HEK293 (cell line): ENCODE measurements around the gene SLC26A1.

ENCODE experiments used
- CTCF ChIA-PET: fragments of 350-600 bp; formaldehyde crosslinking; extraction: SDS; loops from one replicate; lab custom pipeline; 2021; ENCODE audit warnings: antibody characterized with exemption; lab: Yijun Ruan, JAX
- POLR2A ChIA-PET: fragments of 300-600 bp; formaldehyde crosslinking; extraction: SDS; loops from one replicate; lab custom pipeline; 2020; ENCODE audit warnings: antibody characterized with exemption, inconsistent platforms; lab: Yijun Ruan, JAX
- H3K27ac ChIP-seq: fragments of 200-500 bp; sonication (Bioruptor generic); 2 replicates; pipeline ENCODE4 v1.5.1; 2014; ENCODE audit warnings: low read depth, low read length, control low read depth, inconsistent platforms; ENCODE audit errors: extremely low read depth
- H3K36me3 ChIP-seq, 2 experiments: fragments of 200-500 bp in 1 of 2; sonication (Bioruptor generic) in 1 of 2; 1 replicate in 1 of 2; 2 replicates in 1 of 2; pipeline ENCODE4 v1.5.1; 2014 to 2017; ENCODE audit warnings: inconsistent platforms in 2 of 2, low read length in 2 of 2; ENCODE audit not compliant: control insufficient read depth in 2 of 2, insufficient read depth in 1 of 2
- H3K4me1 ChIP-seq: fragments of 200-500 bp; sonication (Bioruptor generic); 2 replicates; pipeline ENCODE4 v1.5.1; 2014; ENCODE audit warnings: mild to moderate bottlenecking, low read length, inconsistent platforms; ENCODE audit not compliant: control insufficient read depth, insufficient read depth
- H3K4me3 ChIP-seq: 2 replicates; pipeline ENCODE4 v1.5.1; 2011; ENCODE audit warnings: low read depth, mild to moderate bottlenecking, control low read depth, low read length, moderate library complexity
- H3K9me3 ChIP-seq: fragments of 200-500 bp; sonication (Bioruptor generic); 2 replicates; pipeline ENCODE4 v1.5.1; 2014; ENCODE audit warnings: low read depth, low read length, inconsistent platforms; ENCODE audit not compliant: control insufficient read depth, insufficient read depth
- EGR2 ChIP-seq: fragments of 450-650 bp; formaldehyde crosslinking; IDR thresholded peaks from 2 replicates; pipeline ENCODE4 v1.5.1; 2016; ENCODE audit warnings: low read depth, missing biosample characterization, missing genetic modification characterization
- GLIS1 ChIP-seq: fragments of 450-650 bp; formaldehyde crosslinking; IDR thresholded peaks from 2 replicates; pipeline ENCODE4 v1.5.1; 2016; ENCODE audit warnings: missing biosample characterization, missing genetic modification characterization
- GLIS2 ChIP-seq: fragments of 450-650 bp; formaldehyde crosslinking; IDR thresholded peaks from 2 replicates; pipeline ENCODE4 v1.5.1; 2016; ENCODE audit warnings: missing biosample characterization, missing genetic modification characterization
- KLF10 ChIP-seq: fragments of 450-650 bp; IDR thresholded peaks from 2 replicates; pipeline ENCODE4 v1.5.1; 2018; ENCODE audit warnings: missing biosample characterization, mild to moderate bottlenecking, missing genetic modification characterization
- REST ChIP-seq: fragments of 450-650 bp; formaldehyde crosslinking; IDR thresholded peaks from 2 replicates; pipeline ENCODE4 v1.5.1; 2016; ENCODE audit warnings: missing biosample characterization, missing genetic modification characterization
- SCRT2 ChIP-seq: fragments of 450-650 bp; formaldehyde crosslinking; IDR thresholded peaks from 2 replicates; pipeline ENCODE4 v1.5.1; 2016; ENCODE audit warnings: missing biosample characterization, missing genetic modification characterization
- SP7 ChIP-seq: fragments of 450-650 bp; formaldehyde crosslinking; IDR thresholded peaks from 2 replicates; pipeline ENCODE4 v1.5.1; 2016; ENCODE audit warnings: missing biosample characterization, missing genetic modification characterization
- TRIM28 ChIP-seq: IDR thresholded peaks from 2 replicates; pipeline ENCODE4 v1.6.1; 2011; ENCODE audit warnings: low read length, control low read depth, borderline replicate concordance
- WT1 ChIP-seq: fragments of 450-650 bp; formaldehyde crosslinking; IDR thresholded peaks from 2 replicates; pipeline ENCODE4 v1.5.1; 2016; ENCODE audit warnings: missing biosample characterization, missing genetic modification characterization
- YY1 ChIP-seq: fragments of 450-650 bp; formaldehyde crosslinking; IDR thresholded peaks from 2 replicates; pipeline ENCODE4 v1.5.1; 2018; ENCODE audit warnings: missing biosample characterization, missing genetic modification characterization
- ZBTB20 ChIP-seq: fragments of 450-650 bp; formaldehyde crosslinking; IDR thresholded peaks from 2 replicates; pipeline ENCODE4 v1.5.1; 2016; ENCODE audit warnings: missing biosample characterization, missing genetic modification characterization
- ZBTB7A ChIP-seq: fragments of 450-650 bp; formaldehyde crosslinking; IDR thresholded peaks from 2 replicates; pipeline ENCODE4 v1.5.1; 2016; ENCODE audit warnings: low read depth, missing biosample characterization, missing genetic modification characterization
- ZEB2 ChIP-seq: fragments of 450-650 bp; formaldehyde crosslinking; IDR thresholded peaks from 2 replicates; pipeline ENCODE4 v1.5.1; 2016; ENCODE audit warnings: missing biosample characterization, missing genetic modification characterization
- ZFHX2 ChIP-seq: fragments of 450-650 bp; formaldehyde crosslinking; conservative IDR thresholded peaks from 2 replicates; pipeline ENCODE4 v1.5.1; 2016; ENCODE audit warnings: missing biosample characterization, missing genetic modification characterization
- ZFP69B ChIP-seq: fragments of 450-650 bp; formaldehyde crosslinking; IDR thresholded peaks from 2 replicates; pipeline ENCODE4 v1.5.1; 2016; ENCODE audit warnings: missing biosample characterization, missing genetic modification characterization
- ZIC2 ChIP-seq: fragments of 450-650 bp; formaldehyde crosslinking; IDR thresholded peaks from 2 replicates; pipeline ENCODE4 v1.5.1; 2016; ENCODE audit warnings: missing biosample characterization, missing genetic modification characterization
- ZNF140 ChIP-seq: fragments of 450-650 bp; formaldehyde crosslinking; IDR thresholded peaks from 2 replicates; pipeline ENCODE4 v1.5.1; 2016; ENCODE audit warnings: missing biosample characterization, missing genetic modification characterization
- ZNF585B ChIP-seq: fragments of 450-650 bp; formaldehyde crosslinking; IDR thresholded peaks from 2 replicates; pipeline ENCODE4 v1.5.1; 2016; ENCODE audit warnings: missing biosample characterization, missing genetic modification characterization
- ZNF600 ChIP-seq: fragments of 450-650 bp; formaldehyde crosslinking; IDR thresholded peaks from 2 replicates; pipeline ENCODE4 v1.5.1; 2016; ENCODE audit warnings: missing biosample characterization, missing genetic modification characterization
- ZNF621 ChIP-seq: fragments of 450-650 bp; formaldehyde crosslinking; IDR thresholded peaks from 2 replicates; pipeline ENCODE4 v1.5.1; 2017; ENCODE audit warnings: missing biosample characterization, missing genetic modification characterization
- ZNF645 ChIP-seq: fragments of 450-650 bp; formaldehyde crosslinking; IDR thresholded peaks from 2 replicates; pipeline ENCODE4; 2016; ENCODE audit warnings: missing biosample characterization, missing genetic modification characterization
- TF ChIP-seq, protein P1 (sequence below): fragments of 450-650 bp; formaldehyde crosslinking; IDR thresholded peaks from 2 replicates; pipeline ENCODE4 v1.5.1; 2016; ENCODE audit warnings: missing biosample characterization, missing genetic modification characterization
- TF ChIP-seq, protein P2 (sequence below): fragments of 450-650 bp; formaldehyde crosslinking; IDR thresholded peaks from 2 replicates; pipeline ENCODE4 v1.5.1; 2016; ENCODE audit warnings: missing biosample characterization, missing genetic modification characterization
- TF ChIP-seq, protein P3 (sequence below): sonication (generic); formaldehyde crosslinking; IDR thresholded peaks from 2 replicates; pipeline ENCODE4 v1.8.1; 2022; ENCODE audit warnings: mild to moderate bottlenecking, moderate library complexity, missing genetic modification reagents

SLC26A1 gene

DNA sequence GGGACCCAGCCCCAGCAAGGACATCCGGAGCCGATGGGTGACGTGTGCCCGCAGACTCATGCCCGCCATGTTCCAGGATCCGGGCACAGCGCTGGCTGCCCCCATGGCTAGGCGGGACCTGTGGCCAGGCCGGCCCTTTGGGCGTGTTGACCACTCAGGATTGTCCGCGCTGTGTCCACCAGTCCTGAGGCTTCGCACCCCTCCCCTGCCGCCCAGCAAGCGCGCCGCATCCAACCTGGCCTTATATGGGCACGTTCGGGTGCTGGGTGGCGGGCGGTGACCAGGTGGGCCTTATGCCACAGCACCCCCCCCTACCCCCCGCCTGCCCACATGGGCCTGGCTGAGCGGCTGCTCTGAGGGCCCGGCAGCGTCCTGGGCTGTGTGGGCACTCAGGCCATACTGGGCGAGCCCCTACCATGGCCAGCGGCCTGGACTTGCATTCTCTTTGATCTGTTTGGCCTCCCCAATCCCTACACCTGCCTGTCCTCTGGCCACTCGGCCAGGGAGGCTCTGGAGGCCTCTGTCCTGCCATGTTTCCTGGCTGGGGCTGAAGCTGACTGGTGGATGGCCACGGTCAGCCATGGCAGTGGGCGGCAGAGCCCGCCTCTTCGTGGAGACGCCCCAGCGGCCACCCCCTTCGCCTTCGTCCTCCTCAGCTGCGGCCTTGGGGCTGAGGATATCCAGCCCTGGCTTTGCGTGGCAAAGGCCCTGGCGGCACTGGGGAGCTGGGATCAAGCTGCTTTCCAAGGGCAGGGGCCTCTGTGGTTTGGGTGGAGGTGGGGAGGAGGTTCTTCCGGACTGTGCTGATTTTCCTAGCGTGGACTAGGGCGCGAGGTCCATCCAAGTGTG, 20.2 kb upstream of the SLC26A1 start:
- H3K9me3 ChIP-seq: no peaks in the 10 kb centered on the region
- peaks cover 0 to 14% of the 10 kb centered on the region in 2 experiments; a peak in 1 of 3 replicates for H3K36me3 ChIP-seq
- no peak for TF ChIP-seq WT1 (tag by site-specific recombination)
- peak; percentile 67; the same call in 1 of the 2 replicates for TF ChIP-seq REST (tag by site-specific recombination)
- no peak for TF ChIP-seq SP7
- TF ChIP-seq ZNF645 (tag by site-specific recombination): no peak
- no peak for TF ChIP-seq ZFP69B (tag by site-specific recombination)
- 0 out of 2 replicates have a peak, but pooled peaks have one; percentile 26 for TF ChIP-seq ZNF600 (tag by site-specific recombination)
- TF ChIP-seq, protein P1, sequence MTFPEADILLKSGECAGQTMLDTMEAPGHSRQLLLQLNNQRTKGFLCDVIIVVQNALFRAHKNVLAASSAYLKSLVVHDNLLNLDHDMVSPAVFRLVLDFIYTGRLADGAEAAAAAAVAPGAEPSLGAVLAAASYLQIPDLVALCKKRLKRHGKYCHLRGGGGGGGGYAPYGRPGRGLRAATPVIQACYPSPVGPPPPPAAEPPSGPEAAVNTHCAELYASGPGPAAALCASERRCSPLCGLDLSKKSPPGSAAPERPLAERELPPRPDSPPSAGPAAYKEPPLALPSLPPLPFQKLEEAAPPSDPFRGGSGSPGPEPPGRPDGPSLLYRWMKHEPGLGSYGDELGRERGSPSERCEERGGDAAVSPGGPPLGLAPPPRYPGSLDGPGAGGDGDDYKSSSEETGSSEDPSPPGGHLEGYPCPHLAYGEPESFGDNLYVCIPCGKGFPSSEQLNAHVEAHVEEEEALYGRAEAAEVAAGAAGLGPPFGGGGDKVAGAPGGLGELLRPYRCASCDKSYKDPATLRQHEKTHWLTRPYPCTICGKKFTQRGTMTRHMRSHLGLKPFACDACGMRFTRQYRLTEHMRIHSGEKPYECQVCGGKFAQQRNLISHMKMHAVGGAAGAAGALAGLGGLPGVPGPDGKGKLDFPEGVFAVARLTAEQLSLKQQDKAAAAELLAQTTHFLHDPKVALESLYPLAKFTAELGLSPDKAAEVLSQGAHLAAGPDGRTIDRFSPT (tag by site-specific recombination): peak; percentile 70
- TF ChIP-seq, protein P2, sequence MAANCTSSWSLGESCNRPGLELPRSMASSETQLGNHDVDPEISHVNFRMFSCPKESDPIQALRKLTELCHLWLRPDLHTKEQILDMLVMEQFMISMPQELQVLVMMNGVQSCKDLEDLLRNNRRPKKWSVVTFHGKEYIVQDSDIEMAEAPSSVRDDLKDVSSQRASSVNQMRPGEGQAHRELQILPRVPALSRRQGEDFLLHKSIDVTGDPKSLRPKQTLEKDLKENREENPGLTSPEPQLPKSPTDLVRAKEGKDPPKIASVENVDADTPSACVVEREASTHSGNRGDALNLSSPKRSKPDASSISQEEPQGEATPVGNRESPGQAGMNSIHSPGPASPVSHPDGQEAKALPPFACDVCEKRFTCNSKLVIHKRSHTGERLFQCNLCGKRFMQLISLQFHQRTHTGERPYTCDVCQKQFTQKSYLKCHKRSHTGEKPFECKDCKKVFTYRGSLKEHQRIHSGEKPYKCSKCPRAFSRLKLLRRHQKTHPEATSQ (tag by site-specific recombination): no peak
- TF ChIP-seq ZNF140: no peak
- ChIA-PET CTCF (no interaction called here), POLR2A (no interaction called here)
- H3K27ac ChIP-seq: no peak overlapping the region
- no peaks in the 10 kb centered on the region; the same call in 1 of the 2 replicates for H3K4me1 ChIP-seq
- no peak overlapping the region for H3K4me3 ChIP-seq

GRCh38 chr4:1012034-1012739, 19.0 kb upstream of the SLC26A1 start:
- CTCF ChIA-PET: no interaction called here
- TF ChIP-seq ZBTB20 (tag by site-specific recombination) (peak; percentile 83), ZNF600 (tag by site-specific recombination) (peak; percentile 60; the same call in 1 of the 2 replicates), KLF10 (tag by site-specific recombination) (peak; percentile 51), ZIC2 (tag by site-specific recombination) (peak; percentile 96), GLIS1 (tag by site-specific recombination) (peak; percentile 71), SCRT2 (tag by site-specific recombination) (peak; percentile 58; the same call in 1 of the 2 replicates), YY1 (no peak), ZNF621 (tag by site-specific recombination) (no peak), ZEB2 (tag by site-specific recombination) (0 out of 2 replicates have a peak, but pooled peaks have one; percentile 31), ZBTB7A (tag by site-specific recombination) (0 out of 2 replicates have a peak, but pooled peaks have one; percentile 26), ZFHX2 (tag by site-specific recombination) (peak; percentile 76), TRIM28 (no peak), GLIS2 (tag by site-specific recombination) (peak; percentile 75), EGR2 (tag by site-specific recombination) (peak; percentile 75), ZNF585B (tag by site-specific recombination) (0 out of 2 replicates have a peak, but pooled peaks have one; percentile 8)
- TF ChIP-seq, protein P3, sequence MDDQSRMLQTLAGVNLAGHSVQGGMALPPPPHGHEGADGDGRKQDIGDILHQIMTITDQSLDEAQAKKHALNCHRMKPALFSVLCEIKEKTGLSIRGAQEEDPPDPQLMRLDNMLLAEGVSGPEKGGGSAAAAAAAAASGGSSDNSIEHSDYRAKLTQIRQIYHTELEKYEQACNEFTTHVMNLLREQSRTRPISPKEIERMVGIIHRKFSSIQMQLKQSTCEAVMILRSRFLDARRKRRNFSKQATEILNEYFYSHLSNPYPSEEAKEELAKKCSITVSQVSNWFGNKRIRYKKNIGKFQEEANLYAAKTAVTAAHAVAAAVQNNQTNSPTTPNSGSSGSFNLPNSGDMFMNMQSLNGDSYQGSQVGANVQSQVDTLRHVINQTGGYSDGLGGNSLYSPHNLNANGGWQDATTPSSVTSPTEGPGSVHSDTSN: no peak

More at GRCh38 chr4:1012034-1012739, 19.0 kb upstream of the SLC26A1 start:
- H3K36me3 ChIP-seq: peaks cover 0 to 14% of the 10 kb centered on the region in 2 experiments; a peak in 1 of 3 replicates
- H3K27ac ChIP-seq: no peak overlapping the region
- POLR2A ChIA-PET: no interaction called here
- H3K4me3 ChIP-seq: peak overlapping the region; percentile 21
- no peaks in the 10 kb centered on the region for H3K9me3 ChIP-seq
- no peaks in the 10 kb centered on the region; the same call in 1 of the 2 replicates for H3K4me1 ChIP-seq
